OCI-LY3 (cell line): ENCODE results near the gene AOAH.

Experiments
- H2AFZ ChIP-seq: fragments of 200-600, 300-600 bp; shearing (Covaris generic); 2 replicates; pipeline ENCODE4 v1.6.0; 2014; ENCODE audit warnings: antibody characterized with exemption, low read depth, low read length
- H3K27ac ChIP-seq: fragments of 200-600, 300-600 bp; sonication (generic); 2 replicates; pipeline ENCODE4 v1.5.1; 2014; ENCODE audit warnings: mild to moderate bottlenecking, low read length, moderate library complexity, mixed read lengths
- H3K27me3 ChIP-seq: fragments of 200-600, 300-600 bp; sonication (generic); 2 replicates; pipeline ENCODE4 v1.6.1; 2014; ENCODE audit warnings: low read depth, low read length, mixed read lengths
- H3K36me3 ChIP-seq: fragments of 200-600, 300-600 bp; sonication (generic); replicated peaks from 2 replicates; pipeline ENCODE3; 2014; ENCODE audit warnings: low read depth, low read length, mixed read lengths
- H3K4me1 ChIP-seq: fragments of 300-600, 200-600 bp; sonication (generic); 2 replicates; pipeline ENCODE4 v1.6.1; 2014; ENCODE audit warnings: low read length, mixed read lengths
- H3K4me2 ChIP-seq: fragments of 200-600, 300-600 bp; sonication (generic); 2 replicates; pipeline ENCODE4 v1.6.1; 2014; ENCODE audit warnings: low read length, mixed read lengths
- H3K4me3 ChIP-seq: fragments of 300-600, 200-600 bp; sonication (generic); 2 replicates; pipeline ENCODE4 v1.5.1; 2014; ENCODE audit warnings: antibody characterized with exemption, mild to moderate bottlenecking, low read length, moderate library complexity
- H3K79me2 ChIP-seq: fragments of 300-600, 200-600 bp; shearing (Covaris generic); 2 replicates; pipeline ENCODE4 v1.6.1; 2014; ENCODE audit warnings: mild to moderate bottlenecking, low read length, mixed read lengths
- H3K9ac ChIP-seq: fragments of 300-600, 200-600 bp; shearing (Covaris generic); 2 replicates; pipeline ENCODE4 v1.6.0; 2014; ENCODE audit warnings: mild to moderate bottlenecking, low read length, moderate library complexity
- H3K9me3 ChIP-seq: fragments of 200-600, 300-600 bp; shearing (Covaris generic); 2 replicates; pipeline ENCODE4 v1.6.1; 2014; ENCODE audit warnings: low read length, mixed read lengths; ENCODE audit not compliant: insufficient read depth
- H4K20me1 ChIP-seq: fragments of 200-600, 300-600 bp; sonication (generic); 2 replicates; pipeline ENCODE4 v1.6.1; 2016; ENCODE audit warnings: low read length, mixed read lengths; ENCODE audit not compliant: insufficient read depth
- EZH2phosphoT487 ChIP-seq: fragments of 200-600 bp; shearing (Covaris generic); IDR thresholded peaks from 2 replicates; pipeline ENCODE4 v1.6.1; 2018; ENCODE audit warnings: antibody characterized with exemption, mixed run types, low read depth
- TF ChIP-seq, protein P1 (sequence below): fragments of 200-600, 300-600 bp; sonication (generic); IDR thresholded peaks from 2 replicates; pipeline ENCODE4 v1.5.1; 2014; ENCODE audit warnings: antibody characterized with exemption, low read length, low read depth

AOAH gene

GRCh38 chr7:36692456-36692855 lies 31.8 kb downstream of the AOAH start:
- Histone ChIP-seq H3K79me2 (no peaks in the 10 kb centered on the region), H3K9ac (no peak overlapping the region), H3K4me3 (no peak overlapping the region), H3K4me1 (peaks cover 33% of the 10 kb centered on the region), H2AFZ (no peak overlapping the region), H3K9me3 (no peaks in the 10 kb centered on the region), H3K4me2 (peak overlapping the region; percentile 10), H3K36me3 (no peaks in the 10 kb centered on the region), H4K20me1 (no peaks in the 10 kb centered on the region), H3K27me3 (no peaks in the 10 kb centered on the region), H3K27ac (no peak overlapping the region)
- TF ChIP-seq EZH2phosphoT487, result no peak
- TF ChIP-seq, protein P1, sequence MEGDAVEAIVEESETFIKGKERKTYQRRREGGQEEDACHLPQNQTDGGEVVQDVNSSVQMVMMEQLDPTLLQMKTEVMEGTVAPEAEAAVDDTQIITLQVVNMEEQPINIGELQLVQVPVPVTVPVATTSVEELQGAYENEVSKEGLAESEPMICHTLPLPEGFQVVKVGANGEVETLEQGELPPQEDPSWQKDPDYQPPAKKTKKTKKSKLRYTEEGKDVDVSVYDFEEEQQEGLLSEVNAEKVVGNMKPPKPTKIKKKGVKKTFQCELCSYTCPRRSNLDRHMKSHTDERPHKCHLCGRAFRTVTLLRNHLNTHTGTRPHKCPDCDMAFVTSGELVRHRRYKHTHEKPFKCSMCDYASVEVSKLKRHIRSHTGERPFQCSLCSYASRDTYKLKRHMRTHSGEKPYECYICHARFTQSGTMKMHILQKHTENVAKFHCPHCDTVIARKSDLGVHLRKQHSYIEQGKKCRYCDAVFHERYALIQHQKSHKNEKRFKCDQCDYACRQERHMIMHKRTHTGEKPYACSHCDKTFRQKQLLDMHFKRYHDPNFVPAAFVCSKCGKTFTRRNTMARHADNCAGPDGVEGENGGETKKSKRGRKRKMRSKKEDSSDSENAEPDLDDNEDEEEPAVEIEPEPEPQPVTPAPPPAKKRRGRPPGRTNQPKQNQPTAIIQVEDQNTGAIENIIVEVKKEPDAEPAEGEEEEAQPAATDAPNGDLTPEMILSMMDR, result no peak

DNA sequence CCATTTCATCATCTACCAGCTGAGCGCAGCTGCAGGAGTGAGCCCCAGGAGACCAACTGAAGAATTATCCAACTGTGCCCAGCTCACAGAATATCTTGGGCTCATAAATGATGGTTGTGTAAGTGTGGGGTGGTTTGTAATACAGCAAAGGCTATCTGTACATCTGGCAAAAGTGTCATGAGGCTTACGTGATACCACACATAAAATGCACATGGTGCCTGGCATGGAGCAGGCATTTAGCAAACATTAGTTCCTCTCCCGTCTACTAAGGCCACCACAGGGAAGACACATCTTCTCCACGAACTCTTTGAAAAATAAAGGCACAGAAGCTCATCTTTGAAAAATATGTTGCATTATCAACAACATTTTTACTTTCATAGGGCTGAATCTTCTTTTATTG lies 32.3 kb downstream of the AOAH start:
- Histone ChIP-seq H3K4me2 (peak overlapping the region; percentile 10), H3K79me2 (no peaks in the 10 kb centered on the region), H3K27ac (no peak overlapping the region), H3K4me1 (peaks cover 33% of the 10 kb centered on the region), H3K4me3 (no peak overlapping the region), H3K9ac (no peak overlapping the region), H4K20me1 (no peaks in the 10 kb centered on the region), H3K9me3 (no peaks in the 10 kb centered on the region), H3K36me3 (no peaks in the 10 kb centered on the region), H3K27me3 (no peaks in the 10 kb centered on the region), H2AFZ (no peak overlapping the region)
- TF ChIP-seq EZH2phosphoT487, result no peak
- TF ChIP-seq, protein P1, result no peak

DNA sequence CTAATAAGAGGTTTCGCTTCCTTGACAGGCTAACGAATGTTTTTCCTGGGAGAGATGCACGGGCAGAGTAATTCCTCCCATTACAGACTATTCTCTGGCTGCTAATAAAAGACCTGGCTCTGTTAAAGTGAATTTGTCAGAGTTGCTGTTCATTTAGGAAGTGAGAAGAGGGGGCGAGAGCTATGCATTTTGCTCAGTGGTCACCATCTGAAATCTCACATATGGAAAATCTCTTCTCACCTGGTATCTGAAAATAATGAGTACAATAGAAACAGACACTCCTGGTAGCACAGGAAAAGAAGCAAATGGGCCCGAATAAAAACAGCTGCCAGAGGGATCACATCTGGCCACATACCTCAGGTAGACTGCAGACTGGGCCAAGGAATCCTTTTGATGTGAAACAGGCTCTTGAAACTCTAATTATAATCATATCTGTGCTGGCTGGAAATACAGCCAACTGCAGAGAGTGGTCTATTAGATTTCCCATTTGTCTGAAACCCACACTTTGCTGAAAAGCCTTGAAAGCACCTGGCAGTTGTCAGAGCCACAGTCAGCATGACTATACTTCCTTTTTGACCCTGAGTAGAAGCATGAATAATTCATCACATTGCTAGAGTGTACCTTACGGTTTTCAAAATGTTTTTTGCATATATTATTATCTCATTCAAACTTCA lies 33.6 kb downstream of the AOAH start:
- Histone ChIP-seq H2AFZ (no peak overlapping the region), H4K20me1 (no peaks in the 10 kb centered on the region)

DNA sequence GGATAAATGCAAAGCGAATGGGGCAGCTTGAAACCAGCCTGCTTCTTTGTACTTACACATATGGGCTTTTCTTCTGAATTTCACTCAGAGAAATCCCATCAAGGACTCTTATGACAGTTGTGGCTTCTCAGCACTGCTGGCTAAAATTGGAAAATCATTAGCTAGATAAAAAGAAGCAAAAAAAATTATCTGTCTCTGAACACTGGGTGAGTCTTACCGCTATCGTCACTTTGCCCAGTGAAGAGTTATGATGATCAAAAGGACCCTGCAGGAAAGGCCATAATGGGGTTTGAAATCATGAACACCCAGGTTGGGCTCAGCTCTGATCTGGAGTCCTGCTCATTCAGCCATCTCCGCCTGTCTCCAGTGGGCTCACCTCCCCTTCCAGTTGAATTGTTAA lies 34.3 kb downstream of the AOAH start:
- H3K27ac ChIP-seq, result no peak overlapping the region
- H3K27me3 ChIP-seq, result no peaks in the 10 kb centered on the region
- H3K79me2 ChIP-seq, result no peaks in the 10 kb centered on the region
- TF ChIP-seq, protein P1, result no peak
- TF ChIP-seq EZH2phosphoT487, result no peak
- H3K4me1 ChIP-seq, result peaks cover 33% of the 10 kb centered on the region
- H3K36me3 ChIP-seq, result no peaks in the 10 kb centered on the region
- no peaks in the 10 kb centered on the region for H4K20me1 ChIP-seq
- H3K9me3 ChIP-seq, result no peaks in the 10 kb centered on the region
- peak overlapping the region; percentile 1; the same call in 1 of the 2 replicates for H3K4me3 ChIP-seq
- H3K4me2 ChIP-seq, result peak overlapping the region; percentile 54
- H3K9ac ChIP-seq, result no peak overlapping the region
- H2AFZ ChIP-seq, result no peak overlapping the region

More for the DNA sequence above, 33.6 kb downstream of the AOAH start:
- no peak overlapping the region for H3K27ac ChIP-seq
- H3K79me2 ChIP-seq, result no peaks in the 10 kb centered on the region
- peaks cover 33% of the 10 kb centered on the region for H3K4me1 ChIP-seq
- TF ChIP-seq EZH2phosphoT487, result no peak
- TF ChIP-seq, protein P1, result no peak
- peak overlapping the region; percentile 1; the same call in 1 of the 2 replicates for H3K4me3 ChIP-seq
- no peak overlapping the region for H3K9ac ChIP-seq
- H3K36me3 ChIP-seq, result no peaks in the 10 kb centered on the region
- H3K4me2 ChIP-seq, result peak overlapping the region; percentile 54
- no peaks in the 10 kb centered on the region for H3K9me3 ChIP-seq
- no peaks in the 10 kb centered on the region for H3K27me3 ChIP-seq
